HFFc6 (cell line): ENCODE measurements around the gene BRSK1. TPM values are rescaled to one million over a fixed set of nuclear protein-coding genes. Genes with fewer than 3 reads are reported as not detected.

ENCODE experiments used
- DNase-seq: peaks from one replicate; pipeline ENCODE4 v3.0.0-alpha.2; 2018
- H3K27ac Mint-ChIP-seq: 2 replicates; pipeline ENCODE4 v1.8.0; 2020; ENCODE audit warnings: mild to moderate bottlenecking, mixed read lengths
- H3K27me3 Mint-ChIP-seq: 2 replicates; pipeline ENCODE4 v1.8.0; 2021; ENCODE audit warnings: mild to moderate bottlenecking, moderate library complexity, mixed read lengths; ENCODE audit not compliant: insufficient read depth
- H3K36me3 Mint-ChIP-seq: 2 replicates; pipeline ENCODE4 v1.8.0; 2021; ENCODE audit warnings: low read depth, mixed read lengths
- H3K4me1 Mint-ChIP-seq: 2 replicates; pipeline ENCODE4 v1.8.0; 2020; ENCODE audit warnings: low read depth, mixed read lengths
- H3K4me3 Mint-ChIP-seq: 2 replicates; pipeline ENCODE4 v1.8.0; 2020; ENCODE audit warnings: mild to moderate bottlenecking, moderate library complexity, mixed read lengths
- H3K9me3 Mint-ChIP-seq: 2 replicates; pipeline ENCODE4 v1.8.0; 2020; ENCODE audit warnings: mild to moderate bottlenecking, mixed read lengths
- total RNA-seq, 6 experiments: library from RNA; stranded (reverse); fragmentation: NEBNext Ultra II Directional; extraction: Animal tissue kit (Norgen Biotek cat#: 25700); gene quantifications; 2 replicates in 1 of 6; 3 replicates in 5 of 6; pipeline ENCODE4 v1.2.3, GENCODE V29; 2021
- TF ChIP-seq, protein P1 (sequence below): fragments of 200-600 bp; sonication (generic); IDR thresholded peaks from 2 replicates; pipeline ENCODE4 v1.5.0; 2021; ENCODE audit warnings: antibody characterized with exemption, mild to moderate bottlenecking

The BRSK1 gene
- total RNA-seq, 6 experiments from 2014 or later = 10.9 to 12.0 (median 11.3) TPM

DNA sequence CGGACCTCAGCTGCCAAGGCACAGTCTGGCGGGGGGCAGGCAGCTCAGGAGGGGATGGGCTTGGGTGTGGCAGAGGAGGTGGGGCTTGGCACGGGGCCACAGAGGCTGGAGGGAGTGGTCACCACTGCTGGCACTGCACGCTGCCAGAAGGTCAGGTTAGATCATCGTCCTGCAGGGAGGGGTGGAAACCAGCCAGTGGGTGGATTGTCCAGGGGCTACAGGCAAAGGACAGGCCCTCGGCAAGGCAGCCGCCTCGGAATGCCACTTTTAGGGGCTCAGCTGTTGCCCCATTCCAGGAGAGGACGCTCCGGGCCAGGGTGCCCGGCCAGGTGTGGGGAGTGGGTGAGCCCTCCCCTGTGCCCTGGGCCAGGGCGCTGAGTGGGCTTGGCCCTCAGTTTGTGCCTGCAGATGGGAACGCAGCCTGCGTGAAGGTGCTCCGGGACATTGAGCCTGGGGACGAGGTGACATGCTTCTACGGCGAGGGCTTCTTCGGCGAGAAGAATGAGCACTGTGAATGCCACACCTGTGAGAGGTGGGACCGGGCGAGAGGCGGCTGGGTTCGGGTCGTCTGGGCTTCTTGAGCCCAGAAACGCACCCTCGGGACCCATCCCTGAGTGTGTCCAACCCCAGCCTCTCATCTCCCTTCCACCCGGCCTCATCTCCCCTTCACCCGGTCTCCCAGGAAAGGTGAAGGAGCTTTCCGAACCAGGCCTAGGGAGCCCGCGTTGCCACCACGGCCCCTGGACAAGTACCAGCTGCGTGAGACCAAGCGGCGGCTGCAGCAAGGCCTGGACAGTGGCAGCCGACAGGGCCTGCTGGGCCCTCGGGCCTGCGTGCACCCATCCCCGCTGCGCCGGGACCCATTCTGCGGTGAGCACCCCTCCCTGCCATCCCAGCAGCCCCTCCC lies 62.3 kb downstream of the BRSK1 start:
- Mint-ChIP-seq H3K9me3 (no peaks in the 10 kb centered on the region), H3K4me1 (peaks cover 17% of the 10 kb centered on the region), H3K4me3 (no peak overlapping the region), H3K27me3 (no peaks in the 10 kb centered on the region), H3K36me3 (no peaks in the 10 kb centered on the region; the same call in 1 of the 2 replicates), H3K27ac (no peak overlapping the region)
- DNase-seq = no peak
- TF ChIP-seq, protein P1, sequence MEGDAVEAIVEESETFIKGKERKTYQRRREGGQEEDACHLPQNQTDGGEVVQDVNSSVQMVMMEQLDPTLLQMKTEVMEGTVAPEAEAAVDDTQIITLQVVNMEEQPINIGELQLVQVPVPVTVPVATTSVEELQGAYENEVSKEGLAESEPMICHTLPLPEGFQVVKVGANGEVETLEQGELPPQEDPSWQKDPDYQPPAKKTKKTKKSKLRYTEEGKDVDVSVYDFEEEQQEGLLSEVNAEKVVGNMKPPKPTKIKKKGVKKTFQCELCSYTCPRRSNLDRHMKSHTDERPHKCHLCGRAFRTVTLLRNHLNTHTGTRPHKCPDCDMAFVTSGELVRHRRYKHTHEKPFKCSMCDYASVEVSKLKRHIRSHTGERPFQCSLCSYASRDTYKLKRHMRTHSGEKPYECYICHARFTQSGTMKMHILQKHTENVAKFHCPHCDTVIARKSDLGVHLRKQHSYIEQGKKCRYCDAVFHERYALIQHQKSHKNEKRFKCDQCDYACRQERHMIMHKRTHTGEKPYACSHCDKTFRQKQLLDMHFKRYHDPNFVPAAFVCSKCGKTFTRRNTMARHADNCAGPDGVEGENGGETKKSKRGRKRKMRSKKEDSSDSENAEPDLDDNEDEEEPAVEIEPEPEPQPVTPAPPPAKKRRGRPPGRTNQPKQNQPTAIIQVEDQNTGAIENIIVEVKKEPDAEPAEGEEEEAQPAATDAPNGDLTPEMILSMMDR = no peak

DNA sequence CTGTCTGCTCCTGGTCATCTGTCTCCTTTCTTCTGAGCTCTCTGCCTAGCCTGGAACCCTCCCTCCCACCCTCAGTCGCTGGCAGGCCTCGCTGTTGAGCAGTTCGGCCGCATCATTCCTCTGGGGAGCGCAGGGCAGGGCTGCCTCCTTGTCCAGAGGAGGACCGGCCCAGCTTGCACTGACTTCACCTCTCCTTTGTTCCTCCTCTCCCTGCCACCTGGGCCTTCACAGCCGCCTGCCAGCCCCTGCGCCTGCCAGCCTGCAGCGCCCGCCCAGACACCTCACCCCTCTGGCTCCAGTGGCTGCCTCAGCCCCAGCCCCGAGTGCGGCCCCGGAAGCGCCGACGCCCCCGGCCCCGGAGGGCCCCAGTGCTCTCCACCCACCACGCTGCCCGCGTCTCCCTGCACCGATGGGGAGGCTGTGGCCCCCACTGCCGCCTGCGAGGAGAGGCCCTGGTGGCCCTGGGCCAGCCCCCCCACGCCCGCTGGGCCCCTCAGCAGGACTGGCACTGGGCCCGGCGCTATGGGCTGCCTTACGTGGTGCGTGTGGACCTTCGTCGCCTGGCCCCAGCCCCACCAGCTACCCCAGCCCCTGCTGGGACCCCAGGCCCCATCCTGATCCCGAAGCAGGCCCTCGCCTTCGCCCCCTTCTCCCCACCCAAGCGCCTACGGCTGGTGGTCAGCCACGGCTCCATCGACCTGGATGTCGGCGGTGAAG lies 63.1 kb downstream of the BRSK1 start:
- H3K4me1 Mint-ChIP-seq = peaks cover 11% of the 10 kb centered on the region
- no peak overlapping the region for H3K27ac Mint-ChIP-seq
- DNase-seq = no peak
- TF ChIP-seq, protein P1 = no peak
- no peak overlapping the region for H3K4me3 Mint-ChIP-seq
- H3K9me3 Mint-ChIP-seq = no peaks in the 10 kb centered on the region
- H3K36me3 Mint-ChIP-seq = no peaks in the 10 kb centered on the region; the same call in 1 of the 2 replicates
- H3K27me3 Mint-ChIP-seq = peaks cover 6% of the 10 kb centered on the region

DNA sequence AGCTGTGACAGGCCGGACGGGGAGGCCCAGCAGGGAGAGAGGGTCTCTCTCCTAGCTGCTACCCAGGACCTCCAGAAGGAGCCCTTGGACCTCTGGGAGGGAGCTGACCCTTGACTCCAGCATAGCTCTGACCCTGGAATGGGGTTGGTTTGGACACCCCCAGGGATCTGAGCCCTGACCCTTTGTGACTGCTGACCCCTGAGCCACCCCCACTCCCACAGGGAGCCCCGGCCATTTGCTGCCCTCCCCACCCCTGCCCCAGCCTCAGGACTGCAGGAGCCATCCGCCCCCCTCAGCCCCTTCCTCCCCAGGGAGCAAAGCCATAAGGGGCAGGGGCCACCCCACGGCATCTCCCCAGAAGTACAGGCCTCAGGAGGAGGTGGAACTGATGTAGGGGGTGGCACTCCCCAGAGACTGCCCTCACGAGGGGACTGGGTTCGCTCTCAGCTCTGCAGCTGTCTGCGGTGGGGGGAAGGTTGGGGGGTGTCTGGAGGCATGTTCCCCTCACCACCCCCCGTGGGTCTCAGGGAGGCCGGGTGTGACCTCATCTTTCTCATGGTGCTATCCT lies 63.7 kb downstream of the BRSK1 start:
- H3K27me3 Mint-ChIP-seq = peaks cover 8% of the 10 kb centered on the region
- TF ChIP-seq, protein P1 = no peak

DNA sequence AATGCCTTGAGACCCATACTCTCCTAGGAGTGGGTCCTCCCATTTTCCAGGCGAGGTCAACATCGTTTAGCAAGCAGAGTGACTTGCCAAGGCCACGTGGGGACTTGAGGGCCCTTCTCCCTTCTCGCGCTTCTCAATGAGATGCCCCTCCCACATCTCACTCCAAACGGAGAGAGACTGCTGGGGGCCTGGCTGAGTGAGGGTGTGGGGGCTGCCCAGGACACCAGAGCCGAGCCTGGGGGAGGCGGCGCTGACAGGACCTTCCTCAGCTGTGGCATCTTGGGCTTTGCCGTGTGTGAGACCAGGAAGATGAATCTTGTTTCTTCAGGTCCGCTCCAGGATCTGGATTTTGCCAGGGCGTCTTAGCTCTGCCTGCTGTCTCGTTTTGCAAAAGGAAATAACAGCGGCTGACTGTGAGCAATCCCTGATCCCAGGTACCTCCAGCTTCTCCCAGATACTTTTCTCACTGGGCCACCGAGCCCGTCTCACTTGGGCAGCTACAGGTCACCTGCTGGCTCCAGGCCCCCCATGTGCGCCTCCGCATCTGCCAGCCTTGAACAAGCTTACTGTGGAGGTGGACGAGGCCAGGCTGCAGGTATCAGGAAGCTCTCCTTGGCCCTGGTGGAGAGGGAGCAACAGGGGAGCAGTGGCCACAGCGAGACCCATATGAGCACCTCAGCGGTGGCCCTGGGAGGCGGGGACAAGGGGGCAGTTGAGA lies 64.7 kb downstream of the BRSK1 start:
- Mint-ChIP-seq H3K9me3 (no peaks in the 10 kb centered on the region), H3K27ac (no peak overlapping the region), H3K4me1 (peaks cover 11% of the 10 kb centered on the region), H3K36me3 (no peaks in the 10 kb centered on the region; the same call in 1 of the 2 replicates), H3K4me3 (no peak overlapping the region), H3K27me3 (peaks cover 12% of the 10 kb centered on the region)
- TF ChIP-seq, protein P1 = no peak
- DNase-seq = no peak

More for the DNA sequence above, 63.7 kb downstream of the BRSK1 start:
- Mint-ChIP-seq H3K4me1 (peaks cover 11% of the 10 kb centered on the region), H3K36me3 (no peaks in the 10 kb centered on the region; the same call in 1 of the 2 replicates), H3K4me3 (no peak overlapping the region), H3K9me3 (no peaks in the 10 kb centered on the region), H3K27ac (no peak overlapping the region)
- DNase-seq = no peak

DNA sequence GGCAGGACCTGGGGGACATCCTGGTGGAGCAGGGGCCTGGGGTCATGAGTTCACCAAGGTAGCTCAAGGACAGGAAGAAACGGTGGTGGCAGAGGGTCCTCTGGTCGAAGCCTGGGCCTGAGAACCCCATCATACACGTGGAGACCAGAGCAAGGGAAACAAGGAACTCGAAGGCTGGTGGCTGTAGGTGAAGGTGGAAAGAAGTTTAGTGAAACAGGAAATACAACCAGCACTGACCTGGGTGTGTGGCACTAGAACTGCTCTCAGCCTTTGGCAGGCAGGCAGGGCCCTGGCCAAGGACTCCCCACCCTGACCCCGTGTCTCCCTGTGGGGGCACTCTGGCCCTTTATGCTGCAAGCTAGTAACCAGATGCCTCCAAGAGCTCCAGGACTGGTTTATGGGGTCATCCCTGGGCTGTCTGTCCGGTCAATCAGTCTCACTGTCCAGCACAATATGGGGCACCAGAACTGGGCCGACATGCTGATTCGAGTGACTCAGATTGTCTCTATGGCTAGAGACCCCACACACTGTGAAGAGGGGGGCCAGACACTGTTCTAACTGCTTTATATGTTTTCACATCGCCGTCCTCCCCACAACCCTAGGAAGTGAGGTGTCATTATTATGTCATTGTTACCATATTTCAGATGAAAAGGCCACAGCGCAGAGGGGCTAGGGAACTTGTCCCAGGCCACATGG lies 67.0 kb downstream of the BRSK1 start:
- Mint-ChIP-seq H3K4me3 (no peak overlapping the region), H3K4me1 (peaks cover under 1% of the 10 kb centered on the region; the same call in 1 of the 2 replicates), H3K27me3 (peaks cover 12% of the 10 kb centered on the region), H3K27ac (no peak overlapping the region), H3K36me3 (no peaks in the 10 kb centered on the region), H3K9me3 (no peaks in the 10 kb centered on the region)
- DNase-seq = no peak
- TF ChIP-seq, protein P1 = no peak
